GM18867 (cell line): Measurements from ENCODE around the gene ALG12.

Source experiments
- ATAC-seq: cut with Tn5 transposase; IDR thresholded peaks from one replicate; pipeline ENCODE4 v1.9.1; 2021; ENCODE audit warnings: mild to moderate bottlenecking, moderate library complexity; ENCODE audit not compliant: unreplicated experiment

Gene ALG12

GRCh38 chr22:49850959-49851802, 67.1 kb downstream of the ALG12 start:
- no peak for ATAC-seq
